Measurements from ENCODE around the gene HECW1. TPM values are rescaled to one million over a fixed set of nuclear protein-coding genes. Genes with fewer than 3 reads are reported as not detected.
A peak's percentile ranks its signal among the peaks of the same experiment; 100 is the strongest.

HECW1 gene
- total and polyA plus RNA-seq, 4 donors, result 0.77 to 1.9 (median 1.0) TPM; not detected in 1

DNA sequence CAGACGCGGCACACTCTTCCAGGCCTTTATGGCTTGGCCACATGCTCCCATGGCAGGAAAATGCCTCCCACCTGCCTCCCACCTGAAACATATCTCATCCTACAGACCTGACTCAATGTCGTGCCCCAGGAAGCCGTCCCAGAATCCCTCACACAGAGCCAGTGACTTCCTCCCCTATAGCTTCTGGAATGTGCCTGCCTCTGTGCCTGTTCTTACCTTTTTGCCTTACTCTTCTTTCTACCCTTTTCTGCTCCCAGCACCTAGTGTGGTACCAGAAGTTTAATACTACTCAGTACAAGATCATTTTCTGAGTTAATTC lies 346.5 kb downstream of the HECW1 start:
- H3K4me1 ChIP-seq (ENCODE audit: control insufficient read depth in 1 of 2, insufficient read depth in 2 of 2, low read length in 2 of 2), result no peaks in the 10 kb centered on the region
- H3K36me3 ChIP-seq (ENCODE audit: control insufficient read depth in 1 of 2, insufficient read depth in 2 of 2, low read length in 1 of 2), result no peaks in the 10 kb centered on the region
- no peaks in the 10 kb centered on the region for H3K9me3 ChIP-seq (ENCODE audit: control insufficient read depth, low read length)
- ATAC-seq (ENCODE audit: low FRiP score) (no peak), DNase-seq (no peak)
- no peak overlapping the region for H3K4me3 ChIP-seq (ENCODE audit: low read length in 2 of 2)
- no peaks in the 10 kb centered on the region for H3K27me3 ChIP-seq (ENCODE audit: control insufficient read depth in 1 of 2, insufficient read depth in 2 of 2, low read length in 1 of 2)
- 77 to 87% methylated on average over 4 of the region's 4 CpGs for WGBS, 2 donors
- intact Hi-C loops (cut with DNase I), result no loop called here
- no peak overlapping the region for H3K27ac ChIP-seq (ENCODE audit: low read depth in 1 of 2, low read length in 2 of 2)

DNA sequence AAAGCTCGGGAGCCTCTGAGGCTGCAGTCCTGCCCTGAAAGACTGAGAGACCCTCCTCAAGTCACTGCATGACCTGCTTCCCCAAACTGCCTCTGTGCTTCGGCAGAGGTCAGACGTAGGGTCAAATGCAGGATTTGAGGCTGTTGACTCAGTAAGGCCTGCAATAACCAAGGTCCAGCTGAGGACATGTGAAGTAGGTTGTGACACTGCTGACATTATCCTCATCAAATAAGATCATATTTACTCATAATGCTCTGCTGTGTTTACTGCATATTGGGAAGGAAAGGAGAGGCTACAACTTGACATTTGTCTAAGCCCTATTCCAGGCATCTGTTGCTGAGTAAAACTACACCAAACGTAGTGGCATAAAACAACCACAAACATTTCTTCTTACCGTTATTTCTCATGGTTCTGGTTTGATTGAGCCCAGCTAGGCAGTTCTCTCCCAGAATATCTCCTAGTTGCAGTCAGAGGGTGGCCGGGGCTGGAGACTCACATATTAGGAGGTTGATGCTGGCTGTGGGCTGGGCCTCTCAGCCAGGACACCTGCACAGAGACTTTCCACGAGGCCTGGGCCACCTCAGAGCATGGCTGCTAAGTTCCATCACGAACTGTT lies 348.4 kb downstream of the HECW1 start:
- intact Hi-C loops (cut with DNase I), result no loop called here
- Histone ChIP-seq H3K36me3 (ENCODE audit: control insufficient read depth in 1 of 2, insufficient read depth in 2 of 2, low read length in 1 of 2) (no peaks in the 10 kb centered on the region), H3K27me3 (ENCODE audit: control insufficient read depth in 1 of 2, insufficient read depth in 2 of 2, low read length in 1 of 2) (no peaks in the 10 kb centered on the region), H3K9me3 (ENCODE audit: control insufficient read depth, low read length) (no peaks in the 10 kb centered on the region), H3K4me3 (ENCODE audit: low read length in 2 of 2) (no peak overlapping the region), H3K27ac (ENCODE audit: low read depth in 1 of 2, low read length in 2 of 2) (no peak overlapping the region), H3K4me1 (ENCODE audit: control insufficient read depth in 1 of 2, insufficient read depth in 2 of 2, low read length in 2 of 2) (no peaks in the 10 kb centered on the region)
- ATAC-seq (ENCODE audit: low FRiP score) (no peak), DNase-seq (no peak)
- 89 to 94% methylated on average over 8 of the region's 8 CpGs for WGBS, 2 donors

DNA sequence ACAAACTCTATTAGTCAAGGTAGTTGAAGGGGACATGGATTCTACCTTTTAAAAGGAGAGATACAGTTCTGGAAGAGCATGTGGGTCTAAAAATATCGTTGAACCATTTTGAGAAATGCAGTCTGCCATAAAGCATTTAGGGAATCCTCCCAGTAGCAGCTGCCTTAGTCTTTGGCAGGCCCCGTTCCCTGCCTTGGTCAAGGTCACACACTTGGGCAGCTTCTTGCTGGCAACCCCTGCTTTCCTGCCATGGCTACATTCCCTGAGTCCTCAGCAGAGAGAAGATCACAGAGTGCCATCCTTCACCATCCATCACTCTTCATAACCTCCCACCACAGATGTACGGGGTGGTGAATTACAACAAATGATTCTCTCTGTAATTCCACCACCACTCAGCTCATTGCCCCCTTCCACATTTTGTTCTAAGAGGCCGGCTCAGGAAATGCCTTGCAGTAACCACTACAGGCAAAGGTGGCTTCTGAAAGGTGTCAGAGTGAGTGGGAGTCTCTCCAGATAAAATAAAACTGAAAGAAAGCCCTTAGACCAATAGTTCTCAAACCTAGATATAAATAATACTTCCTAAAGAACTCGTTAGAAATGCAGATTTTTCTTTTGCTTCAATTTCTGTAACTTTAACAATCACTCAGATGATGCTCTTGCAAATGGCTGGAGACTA lies 349.0 kb downstream of the HECW1 start:
- Histone ChIP-seq H3K9me3 (ENCODE audit: control insufficient read depth, low read length) (no peaks in the 10 kb centered on the region), H3K4me1 (ENCODE audit: control insufficient read depth in 1 of 2, insufficient read depth in 2 of 2, low read length in 2 of 2) (no peaks in the 10 kb centered on the region), H3K27ac (ENCODE audit: low read depth in 1 of 2, low read length in 2 of 2) (no peak overlapping the region), H3K4me3 (ENCODE audit: low read length in 2 of 2) (no peak overlapping the region), H3K36me3 (ENCODE audit: control insufficient read depth in 1 of 2, insufficient read depth in 2 of 2, low read length in 1 of 2) (no peaks in the 10 kb centered on the region), H3K27me3 (ENCODE audit: control insufficient read depth in 1 of 2, insufficient read depth in 2 of 2, low read length in 1 of 2) (no peaks in the 10 kb centered on the region)
- intact Hi-C loops (cut with DNase I), result no loop called here
- no peak for DNase-seq
- no peak for ATAC-seq (ENCODE audit: low FRiP score)
- 84 to 85% methylated on average over 5 of the region's 5 CpGs for WGBS, 2 donors

DNA sequence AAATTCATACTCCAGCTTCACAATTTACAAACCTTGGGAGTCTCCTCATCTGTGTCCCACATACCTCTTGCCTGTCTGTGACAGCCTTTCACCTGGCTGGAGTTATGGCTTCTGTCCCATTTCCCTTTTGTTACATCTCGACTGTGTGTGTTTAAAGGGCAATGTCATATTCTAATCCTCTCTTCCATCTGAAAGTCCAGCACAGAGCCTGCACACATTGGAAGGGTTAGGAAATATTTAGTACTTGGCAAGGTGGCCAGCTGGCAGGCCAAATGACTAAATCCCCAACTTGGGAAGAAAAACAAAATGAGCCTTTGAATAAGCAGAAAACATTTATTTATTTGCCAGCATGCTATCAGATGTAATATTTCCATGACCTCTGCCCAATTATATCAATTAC lies 350.4 kb downstream of the HECW1 start:
- ATAC-seq (ENCODE audit: low FRiP score), result peak; percentile 68
- H3K4me1 ChIP-seq (ENCODE audit: control insufficient read depth in 1 of 2, insufficient read depth in 2 of 2, low read length in 2 of 2), result no peaks in the 10 kb centered on the region
- no peaks in the 10 kb centered on the region for H3K27me3 ChIP-seq (ENCODE audit: control insufficient read depth in 1 of 2, insufficient read depth in 2 of 2, low read length in 1 of 2)
- DNase-seq, result no peak
- intact Hi-C loops (cut with DNase I), result no loop called here
- no peak overlapping the region for H3K4me3 ChIP-seq (ENCODE audit: low read length in 2 of 2)
- no peaks in the 10 kb centered on the region for H3K9me3 ChIP-seq (ENCODE audit: control insufficient read depth, low read length)
- WGBS, 2 donors, result 0 to 11% methylated on average over 1 of the region's 1 CpG
- no peak overlapping the region for H3K27ac ChIP-seq (ENCODE audit: low read depth in 1 of 2, low read length in 2 of 2)
- no peaks in the 10 kb centered on the region for H3K36me3 ChIP-seq (ENCODE audit: control insufficient read depth in 1 of 2, insufficient read depth in 2 of 2, low read length in 1 of 2)

DNA sequence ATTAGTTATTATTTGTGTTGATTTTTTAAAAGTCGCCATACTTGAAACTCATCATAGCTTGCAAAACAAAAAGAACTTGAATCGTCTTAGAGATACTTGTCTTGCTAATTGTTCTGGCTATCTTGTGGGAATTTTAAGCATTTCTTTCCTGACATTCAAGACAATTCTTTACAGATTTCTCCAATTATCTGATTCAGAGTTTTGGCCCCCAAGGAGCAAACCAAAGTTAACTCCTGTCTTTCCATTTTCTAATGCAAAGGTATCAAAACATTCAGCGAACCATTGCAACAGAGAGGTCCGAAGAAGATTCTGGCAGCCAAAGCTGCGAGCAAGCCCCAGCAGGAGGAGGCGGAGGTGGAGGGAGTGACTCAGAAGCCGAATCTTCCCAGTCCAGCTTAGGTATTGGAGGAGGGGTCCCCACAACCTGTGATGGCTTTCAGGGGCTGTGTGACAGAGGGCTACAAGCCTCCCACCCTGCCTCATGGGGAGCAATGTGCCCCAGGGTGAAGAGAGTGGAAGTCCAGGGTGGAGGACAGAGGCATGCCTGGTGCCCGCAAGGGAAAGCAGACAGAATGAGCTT lies 351.0 kb downstream of the HECW1 start:
- Histone ChIP-seq H3K27ac (ENCODE audit: low read depth in 1 of 2, low read length in 2 of 2) (no peak overlapping the region), H3K4me1 (ENCODE audit: control insufficient read depth in 1 of 2, insufficient read depth in 2 of 2, low read length in 2 of 2) (no peaks in the 10 kb centered on the region), H3K27me3 (ENCODE audit: control insufficient read depth in 1 of 2, insufficient read depth in 2 of 2, low read length in 1 of 2) (no peaks in the 10 kb centered on the region), H3K36me3 (ENCODE audit: control insufficient read depth in 1 of 2, insufficient read depth in 2 of 2, low read length in 1 of 2) (no peaks in the 10 kb centered on the region), H3K9me3 (ENCODE audit: control insufficient read depth, low read length) (no peaks in the 10 kb centered on the region), H3K4me3 (ENCODE audit: low read length in 2 of 2) (no peak overlapping the region)
- ATAC-seq (ENCODE audit: low FRiP score) (no peak), DNase-seq (no peak)
- intact Hi-C loops (cut with DNase I), result no loop called here
- 61 to 67% methylated on average over 8 of the region's 8 CpGs for WGBS, 2 donors

DNA sequence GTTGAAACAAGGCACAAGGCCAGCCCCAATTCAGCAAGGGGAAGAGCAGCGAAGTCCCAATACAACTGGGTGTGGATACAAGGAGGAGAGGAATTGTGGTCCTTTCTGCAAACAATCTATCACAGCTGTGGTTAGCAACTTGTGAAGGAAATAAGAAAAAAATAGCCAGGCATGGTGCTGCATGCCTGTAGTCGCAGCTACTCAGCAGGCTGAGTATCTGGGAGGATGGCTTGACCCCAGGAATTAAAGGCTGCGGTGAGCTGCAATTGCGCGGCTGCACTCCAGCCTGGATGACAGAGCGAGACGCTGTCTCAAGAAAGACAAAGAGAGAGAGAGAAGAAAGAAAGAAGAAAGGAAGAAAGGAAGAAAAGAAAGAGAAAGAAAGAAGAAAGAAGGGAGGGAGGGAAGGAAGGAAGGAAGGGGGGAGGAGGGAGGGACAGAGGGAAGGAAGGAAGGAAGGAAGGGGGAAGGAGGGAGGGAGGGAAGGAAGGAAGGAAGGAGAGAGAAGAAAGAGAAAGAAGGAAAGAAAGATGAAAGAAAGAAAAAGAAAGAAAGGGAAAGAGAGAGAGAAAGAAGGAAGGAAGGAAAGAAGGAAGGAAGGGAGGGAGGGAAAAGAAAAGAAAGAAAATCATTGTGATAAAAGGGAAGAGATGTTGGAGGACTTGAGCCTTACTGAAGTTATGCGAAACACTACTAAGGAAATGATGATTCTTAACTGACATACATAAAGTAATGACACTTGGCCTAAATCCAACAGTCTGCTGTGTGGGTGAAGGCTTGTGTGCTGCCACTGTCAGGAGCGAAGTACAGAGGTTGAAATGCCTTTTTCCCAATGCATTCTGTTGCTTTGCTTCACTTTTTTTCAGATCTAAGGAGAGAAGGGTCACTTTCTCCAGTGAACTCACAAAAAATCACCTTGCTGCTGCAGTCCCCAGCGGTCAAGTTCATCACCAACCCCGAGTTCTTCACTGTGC lies 353.4 kb downstream of the HECW1 start:
- Histone ChIP-seq H3K36me3 (ENCODE audit: control insufficient read depth in 1 of 2, insufficient read depth in 2 of 2, low read length in 1 of 2) (no peaks in the 10 kb centered on the region), H3K9me3 (ENCODE audit: control insufficient read depth, low read length) (no peaks in the 10 kb centered on the region), H3K27ac (ENCODE audit: low read depth in 1 of 2, low read length in 2 of 2) (no peak overlapping the region), H3K4me3 (ENCODE audit: low read length in 2 of 2) (no peak overlapping the region), H3K4me1 (ENCODE audit: control insufficient read depth in 1 of 2, insufficient read depth in 2 of 2, low read length in 2 of 2) (no peaks in the 10 kb centered on the region), H3K27me3 (ENCODE audit: control insufficient read depth in 1 of 2, insufficient read depth in 2 of 2, low read length in 1 of 2) (no peaks in the 10 kb centered on the region)
- intact Hi-C loops (cut with DNase I), result no loop called here
- ATAC-seq (ENCODE audit: low FRiP score), result no peak
- no peak for DNase-seq
- 83 to 87% methylated on average over 11 of the region's 11 CpGs for WGBS, 2 donors

DNA sequence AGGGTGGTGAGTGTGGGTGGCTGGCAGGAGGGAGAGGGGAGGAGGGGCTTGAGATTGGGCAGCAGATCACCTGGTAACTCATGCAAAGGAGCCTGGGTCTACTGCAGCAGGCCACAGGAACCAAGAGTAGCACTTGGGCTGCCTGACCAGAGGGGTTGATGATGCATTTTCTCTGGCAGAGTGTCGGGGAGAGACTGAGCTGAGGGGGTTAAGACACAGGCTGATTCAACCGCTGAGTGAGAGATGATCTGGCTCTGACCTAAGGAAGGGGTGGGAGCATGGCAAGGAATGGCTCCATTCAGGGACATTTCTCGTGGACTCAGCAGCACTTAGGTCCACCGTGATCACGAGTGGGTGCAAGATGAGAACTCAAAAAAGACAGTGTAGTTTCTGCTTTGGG lies 355.0 kb downstream of the HECW1 start:
- H3K9me3 ChIP-seq (ENCODE audit: control insufficient read depth, low read length), result no peaks in the 10 kb centered on the region
- intact Hi-C loops (cut with DNase I), result no loop called here
- WGBS, 2 donors, result 78 to 85% methylated on average over 5 of the region's 5 CpGs
- H3K4me1 ChIP-seq (ENCODE audit: control insufficient read depth in 1 of 2, insufficient read depth in 2 of 2, low read length in 2 of 2), result no peaks in the 10 kb centered on the region
- no peaks in the 10 kb centered on the region for H3K36me3 ChIP-seq (ENCODE audit: control insufficient read depth in 1 of 2, insufficient read depth in 2 of 2, low read length in 1 of 2)
- H3K4me3 ChIP-seq (ENCODE audit: low read length in 2 of 2), result no peak overlapping the region
- no peaks in the 10 kb centered on the region for H3K27me3 ChIP-seq (ENCODE audit: control insufficient read depth in 1 of 2, insufficient read depth in 2 of 2, low read length in 1 of 2)
- no peak for DNase-seq
- no peak for ATAC-seq (ENCODE audit: low FRiP score)
- H3K27ac ChIP-seq (ENCODE audit: low read depth in 1 of 2, low read length in 2 of 2), result no peak overlapping the region

DNA sequence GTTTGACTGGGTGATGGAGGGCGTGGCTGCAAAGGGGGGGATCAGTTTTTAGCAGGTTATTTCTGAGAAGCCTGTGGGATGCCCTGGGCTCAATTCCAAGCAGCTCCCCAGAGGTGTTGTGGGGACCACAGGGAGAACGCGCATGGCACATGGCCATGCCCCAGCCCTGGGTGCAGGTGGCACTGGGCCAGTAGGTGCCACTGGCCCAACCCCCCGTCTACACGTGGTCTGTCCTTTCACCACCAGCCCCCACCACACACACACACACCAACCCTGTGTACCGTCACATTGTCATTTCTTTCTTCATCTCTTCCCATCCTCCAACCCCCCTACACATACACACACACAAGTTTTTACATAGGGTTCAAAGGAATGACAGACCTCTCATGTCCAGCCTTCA lies 355.4 kb downstream of the HECW1 start:
- ATAC-seq (ENCODE audit: low FRiP score) (peak; percentile 33), DNase-seq (no peak)
- intact Hi-C loops (cut with DNase I), result no loop called here
- Histone ChIP-seq H3K27ac (ENCODE audit: low read depth in 1 of 2, low read length in 2 of 2) (no peak overlapping the region), H3K27me3 (ENCODE audit: control insufficient read depth in 1 of 2, insufficient read depth in 2 of 2, low read length in 1 of 2) (no peaks in the 10 kb centered on the region), H3K36me3 (ENCODE audit: control insufficient read depth in 1 of 2, insufficient read depth in 2 of 2, low read length in 1 of 2) (no peaks in the 10 kb centered on the region), H3K4me3 (ENCODE audit: low read length in 2 of 2) (no peak overlapping the region), H3K4me1 (ENCODE audit: control insufficient read depth in 1 of 2, insufficient read depth in 2 of 2, low read length in 2 of 2) (no peaks in the 10 kb centered on the region), H3K9me3 (ENCODE audit: control insufficient read depth, low read length) (no peaks in the 10 kb centered on the region)
- 89 to 90% methylated on average over 6 of the region's 6 CpGs for WGBS, 2 donors

Measured in aorta (tissue), 5 donors.